HepG2 (cell line): ENCODE results near the gene ZNF71. TPM values are rescaled to one million over a fixed set of nuclear protein-coding genes. Genes with fewer than 3 reads are reported as not detected.

Experiments
- ARID5B ChIP-seq: IDR thresholded peaks from 2 replicates; pipeline ENCODE4 v1.4.0; 2020; ENCODE audit warnings: mild to moderate bottlenecking, missing genetic modification reagents
- EED ChIP-seq: sonication (generic); formaldehyde crosslinking; IDR thresholded peaks from 2 replicates; pipeline ENCODE4 v1.5.0; 2020; ENCODE audit warnings: mild to moderate bottlenecking, missing genetic modification reagents
- FOXO1 ChIP-seq: sonication (generic); formaldehyde crosslinking; IDR thresholded peaks from 2 replicates; pipeline ENCODE4 v1.4.0; 2020; ENCODE audit warnings: missing genetic modification reagents
- HMGA1 ChIP-seq: sonication (generic); formaldehyde crosslinking; conservative IDR thresholded peaks from 2 replicates; pipeline ENCODE4 v1.4.0; 2020; ENCODE audit warnings: missing genetic modification reagents
- KAT8 ChIP-seq: IDR thresholded peaks from 2 replicates; pipeline ENCODE4 v1.6.1; 2016; ENCODE audit warnings: missing genetic modification reagents, missing compliant biosample characterization
- KLF6 ChIP-seq: IDR thresholded peaks from 2 replicates; pipeline ENCODE4 v1.8.0; 2016; ENCODE audit warnings: missing biosample characterization, missing genetic modification reagents
- NR2F1 ChIP-seq, 2 experiments: fragments of 450-650 bp in 1 of 2; formaldehyde crosslinking in 1 of 2; IDR thresholded peaks; 2 replicates each; pipeline versions ENCODE4 v1.5.0 to v1.6.1; 2016 to 2020; ENCODE audit warnings: mild to moderate bottlenecking in 1 of 2, missing compliant biosample characterization in 1 of 2, missing genetic modification reagents in 1 of 2, moderate library complexity in 1 of 2
- NR3C1 ChIP-seq: sonication (generic); formaldehyde crosslinking; IDR thresholded peaks from 2 replicates; pipeline ENCODE4 v1.4.0; 2020; ENCODE audit warnings: missing genetic modification reagents
- PCBP2 ChIP-seq: fragments of 200-400 bp; formaldehyde crosslinking; optimal IDR thresholded peaks from 2 replicates; pipeline ENCODE3; 2018; ENCODE audit warnings: low read length, low read depth; ENCODE audit not compliant: poor library complexity, severe bottlenecking
- PRPF4 ChIP-seq: fragments of 200-400 bp; formaldehyde crosslinking; IDR thresholded peaks from 2 replicates; pipeline ENCODE4 v1.6.1; 2016; ENCODE audit warnings: low read length, low read depth; ENCODE audit not compliant: poor library complexity, severe bottlenecking
- RFX1 ChIP-seq: fragments of 450-650 bp; IDR thresholded peaks from 2 replicates; pipeline ENCODE4 v1.6.1; 2017
- SNAI1 ChIP-seq: sonication (generic); formaldehyde crosslinking; IDR thresholded peaks from 2 replicates; pipeline ENCODE4 v1.5.0; 2020; ENCODE audit warnings: mild to moderate bottlenecking, missing genetic modification reagents, borderline replicate concordance
- ZNF281 ChIP-seq: sonication (generic); formaldehyde crosslinking; IDR thresholded peaks from 2 replicates; pipeline ENCODE4 v1.4.0; 2020; ENCODE audit warnings: missing genetic modification reagents, borderline replicate concordance
- ZNF549 ChIP-seq: sonication (generic); formaldehyde crosslinking; IDR thresholded peaks from 2 replicates; pipeline ENCODE4 v1.5.0; 2020; ENCODE audit warnings: missing genetic modification reagents
- ZNF569 ChIP-seq: sonication (generic); formaldehyde crosslinking; IDR thresholded peaks from 2 replicates; pipeline ENCODE4 v1.5.0; 2020; ENCODE audit warnings: mild to moderate bottlenecking, missing genetic modification reagents, moderate library complexity, borderline replicate concordance
- ZNF629 ChIP-seq: sonication (generic); formaldehyde crosslinking; conservative IDR thresholded peaks from 2 replicates; pipeline ENCODE4 v1.5.0; 2020; ENCODE audit warnings: missing genetic modification reagents
- ZNF703 ChIP-seq: sonication (generic); formaldehyde crosslinking; IDR thresholded peaks from 2 replicates; pipeline ENCODE4 v1.5.1; 2020; ENCODE audit warnings: missing genetic modification reagents, mild to moderate bottlenecking, moderate library complexity, borderline replicate concordance
- ZNF839 ChIP-seq: sonication (generic); formaldehyde crosslinking; IDR thresholded peaks from 2 replicates; pipeline ENCODE4 v1.4.0; 2020; ENCODE audit warnings: missing genetic modification reagents, mild to moderate bottlenecking, borderline replicate concordance
- polyA plus RNA-seq, 8 experiments: library from polyadenylated mRNA; depleted of rRNA in 3 of 8; stranded (reverse) in 7 of 8; unstranded in 1 of 8; fragments of >200 nt; fragmentation: Illumina TruSeq in 4 of 8; extraction: Trizol in 4 of 8; gene quantifications; 2 replicates each; pipeline versions ENCODE4 v1.2.1 to v1.2.3, GENCODE V29; 2011 to 2016; ENCODE audit warnings: low read depth in 4 of 8, missing spikeins in 1 of 8, mixed read lengths in 1 of 8; ENCODE audit not compliant: insufficient read depth in 1 of 8
- total RNA-seq, 5 experiments: library from RNA; depleted of rRNA; stranded (reverse); fragments of >200 nt; fragmentation: Illumina TruSeq; extraction: Trizol; gene quantifications; 2 replicates each; pipeline ENCODE4 v1.2.3, GENCODE V29; 2016; ENCODE audit warnings: low read depth in 1 of 5
- TF ChIP-seq, protein P1 (sequence below), 2 experiments: sonication (generic) in 1 of 2; formaldehyde crosslinking in 1 of 2; IDR thresholded peaks; 2 replicates each; pipeline versions ENCODE4 v1.4.0 to v1.6.1; 2018 to 2020; ENCODE audit warnings: missing genetic modification reagents in 2 of 2, borderline replicate concordance in 1 of 2, low read depth in 1 of 2, mild to moderate bottlenecking in 1 of 2, missing biosample characterization in 1 of 2

ZNF71 gene
- total and polyA plus RNA-seq, 2 of the 13 experiments (the other 11 are each of a cell fraction or from before 2014, with no cell fraction given), result 2.2 to 4.4 TPM

- TF ChIP-seq ARID5B (peak; percentile 94), NR2F1 (CRISPR knock-in tag; IDR thresholded peaks at IDR 0.05) (peak in 1 of 2 experiments; percentile 81; a peak in 1 of 4 replicates), PRPF4 (no peak), ZNF281 (CRISPR knock-in tag) (peak; percentile 90), RFX1 (no peak), ZNF549 (CRISPR knock-in tag) (peak; percentile 92), NR3C1 (CRISPR knock-in tag) (peak; percentile 94), ZNF703 (peak; percentile 96; the same call in 1 of the 2 replicates), FOXO1 (CRISPR knock-in tag) (peak; percentile 97), PCBP2 (no peak), ZNF569 (CRISPR knock-in tag) (peak; percentile 96; the same call in 1 of the 2 replicates), HMGA1 (CRISPR knock-in tag) (no peak), ZNF839 (CRISPR knock-in tag) (peak; percentile 98), ZNF629 (CRISPR knock-in tag) (peak; percentile 82), SNAI1 (CRISPR knock-in tag) (peak; percentile 100), EED (CRISPR knock-in tag) (peak; percentile 100), KLF6 (CRISPR knock-in tag) (peak; percentile 100), KAT8 (peak; percentile 94)
- TF ChIP-seq, protein P1, sequence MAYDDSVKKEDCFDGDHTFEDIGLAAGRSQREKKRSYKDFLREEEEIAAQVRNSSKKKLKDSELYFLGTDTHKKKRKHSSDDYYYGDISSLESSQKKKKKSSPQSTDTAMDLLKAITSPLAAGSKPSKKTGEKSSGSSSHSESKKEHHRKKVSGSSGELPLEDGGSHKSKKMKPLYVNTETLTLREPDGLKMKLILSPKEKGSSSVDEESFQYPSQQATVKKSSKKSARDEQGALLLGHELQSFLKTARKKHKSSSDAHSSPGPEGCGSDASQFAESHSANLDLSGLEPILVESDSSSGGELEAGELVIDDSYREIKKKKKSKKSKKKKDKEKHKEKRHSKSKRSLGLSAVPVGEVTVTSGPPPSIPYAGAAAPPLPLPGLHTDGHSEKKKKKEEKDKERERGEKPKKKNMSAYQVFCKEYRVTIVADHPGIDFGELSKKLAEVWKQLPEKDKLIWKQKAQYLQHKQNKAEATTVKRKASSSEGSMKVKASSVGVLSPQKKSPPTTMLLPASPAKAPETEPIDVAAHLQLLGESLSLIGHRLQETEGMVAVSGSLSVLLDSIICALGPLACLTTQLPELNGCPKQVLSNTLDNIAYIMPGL (CRISPR knock-in tag; IDR thresholded peaks at IDR 0.05; ENCODE audit: borderline replicate concordance in 1 of 2, low read depth in 1 of 2), result peak; percentile 57 to 94; a peak in 3 of 4 replicates
Measured at GRCh38 chr19:56637976-56638555, 43.0 kb downstream of the ZNF71 start (continued).
